ENCODE results near the gene VCPKMT. TPM values are rescaled to one million over a fixed set of nuclear protein-coding genes. Genes with fewer than 3 reads are reported as not detected.

Gene VCPKMT
- total and polyA plus RNA-seq, 12 donors, result 1.9 to 28.5 (median 3.2) TPM

DNA sequence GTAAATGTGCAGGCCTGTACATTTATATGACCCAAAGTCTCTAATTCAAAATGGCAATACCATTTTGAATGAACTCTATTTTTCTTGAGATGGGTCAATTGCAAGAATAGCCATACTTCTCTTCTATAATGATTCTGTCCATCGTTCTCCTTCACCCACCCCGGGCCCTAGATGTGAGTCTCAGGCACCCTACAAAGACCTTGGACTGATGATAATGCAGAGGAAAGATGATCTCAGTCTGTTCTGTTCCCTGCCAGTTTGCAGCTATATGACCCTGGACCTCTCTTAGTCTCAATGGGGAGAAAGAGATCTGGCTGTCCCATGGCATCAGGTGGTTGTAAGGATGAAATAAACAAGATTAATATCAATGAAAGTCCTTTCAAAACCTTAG lies 30.1 kb downstream of the VCPKMT start:
- TF ChIP-seq, protein P1, sequence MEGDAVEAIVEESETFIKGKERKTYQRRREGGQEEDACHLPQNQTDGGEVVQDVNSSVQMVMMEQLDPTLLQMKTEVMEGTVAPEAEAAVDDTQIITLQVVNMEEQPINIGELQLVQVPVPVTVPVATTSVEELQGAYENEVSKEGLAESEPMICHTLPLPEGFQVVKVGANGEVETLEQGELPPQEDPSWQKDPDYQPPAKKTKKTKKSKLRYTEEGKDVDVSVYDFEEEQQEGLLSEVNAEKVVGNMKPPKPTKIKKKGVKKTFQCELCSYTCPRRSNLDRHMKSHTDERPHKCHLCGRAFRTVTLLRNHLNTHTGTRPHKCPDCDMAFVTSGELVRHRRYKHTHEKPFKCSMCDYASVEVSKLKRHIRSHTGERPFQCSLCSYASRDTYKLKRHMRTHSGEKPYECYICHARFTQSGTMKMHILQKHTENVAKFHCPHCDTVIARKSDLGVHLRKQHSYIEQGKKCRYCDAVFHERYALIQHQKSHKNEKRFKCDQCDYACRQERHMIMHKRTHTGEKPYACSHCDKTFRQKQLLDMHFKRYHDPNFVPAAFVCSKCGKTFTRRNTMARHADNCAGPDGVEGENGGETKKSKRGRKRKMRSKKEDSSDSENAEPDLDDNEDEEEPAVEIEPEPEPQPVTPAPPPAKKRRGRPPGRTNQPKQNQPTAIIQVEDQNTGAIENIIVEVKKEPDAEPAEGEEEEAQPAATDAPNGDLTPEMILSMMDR (IDR thresholded peaks at IDR 0.05), result no peak
- Histone ChIP-seq H3K9me3 (no peaks in the 10 kb centered on the region), H3K27me3 (no peaks in the 10 kb centered on the region), H3K4me1 (peaks cover 0 to 32% (median 0%) of the 10 kb centered on the region in 9 donors), H3K4me3 (no peak overlapping the region), H3K27ac (peak overlapping the region in 1 of 10 donors; percentile 76), H3K36me3 (peaks cover 0 to 6% (median 0%) of the 10 kb centered on the region in 9 donors)
- DNase-seq, result no peak
- intact Hi-C loops (cut with DNase I), result no loop called here
- 86 to 89% methylated on average over 2 of the region's 2 CpGs for WGBS, 2 donors
- no peak for ATAC-seq

DNA sequence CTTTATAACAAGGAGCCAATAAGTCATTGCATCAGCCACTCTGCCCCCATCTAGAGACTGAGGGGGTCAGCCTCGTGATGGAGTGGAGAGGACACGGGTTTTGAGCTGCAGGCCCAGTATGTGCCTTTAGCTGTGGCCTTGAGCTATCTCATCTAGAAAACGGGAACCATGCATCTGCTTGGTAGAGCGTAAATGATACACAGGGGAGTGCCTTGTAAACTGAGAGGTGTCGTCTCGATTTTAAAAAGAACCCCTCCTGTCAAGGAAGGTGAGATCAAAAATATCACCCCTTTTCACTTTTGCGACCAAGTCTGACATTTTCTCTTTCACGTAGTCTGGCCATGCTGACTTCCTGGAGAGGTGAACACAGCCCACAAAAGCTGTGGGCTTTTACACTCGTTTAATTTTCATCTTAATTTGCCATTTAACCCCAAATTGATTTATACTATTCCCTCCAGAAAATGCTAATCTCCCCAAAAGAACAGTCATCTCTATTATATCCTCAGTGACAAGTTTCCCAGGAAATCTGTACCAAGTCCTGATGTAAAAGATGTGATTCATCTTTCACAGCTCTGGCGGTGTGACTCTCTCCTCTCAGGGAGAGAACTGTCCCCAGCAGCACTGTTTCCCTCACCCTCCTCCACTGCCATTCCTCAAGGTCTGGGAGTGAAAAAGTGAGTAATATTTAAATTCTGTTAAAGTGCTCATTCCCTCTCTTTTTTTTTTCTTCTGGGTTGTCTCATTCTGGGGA lies 30.6 kb downstream of the VCPKMT start:
- intact Hi-C loops (cut with DNase I), result no loop called here
- Histone ChIP-seq H3K4me1 (peaks cover 0 to 32% (median 0%) of the 10 kb centered on the region in 9 donors), H3K9me3 (no peaks in the 10 kb centered on the region), H3K27me3 (no peaks in the 10 kb centered on the region), H3K36me3 (peaks cover 0 to 6% (median 0%) of the 10 kb centered on the region in 9 donors), H3K27ac (peak overlapping the region in 1 of 10 donors; percentile 76), H3K4me3 (no peak overlapping the region)
- DNase-seq, result no peak
- 85 to 88% methylated on average over 10 of the region's 10 CpGs for WGBS, 2 donors
- no peak for ATAC-seq
- TF ChIP-seq, protein P1 (IDR thresholded peaks at IDR 0.05), result no peak

DNA sequence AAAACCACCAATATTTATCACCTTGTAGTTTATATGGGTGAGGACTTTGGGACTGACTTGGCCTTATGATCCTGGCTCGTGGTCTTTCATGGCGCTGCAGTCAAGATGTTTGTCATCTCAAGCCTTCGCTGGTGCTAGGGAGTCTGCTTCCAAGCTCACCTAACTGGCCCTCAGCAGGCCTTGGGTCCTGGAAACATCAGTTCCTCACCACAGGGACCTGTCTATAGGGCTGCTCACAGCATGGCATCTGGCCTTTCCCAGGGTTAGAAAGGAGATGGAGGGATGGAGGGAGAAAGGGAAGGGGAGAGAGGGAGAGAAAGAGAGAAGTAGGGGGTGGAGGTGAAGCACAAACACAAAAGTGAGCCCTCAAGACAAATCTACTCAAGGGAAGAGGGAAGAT lies 31.7 kb downstream of the VCPKMT start:
- ATAC-seq, result no peak
- H3K4me3 ChIP-seq, result no peak overlapping the region
- DNase-seq, result no peak
- intact Hi-C loops (cut with DNase I), result no loop called here
- H3K27ac ChIP-seq, result no peak overlapping the region
- H3K36me3 ChIP-seq, result peaks cover 0 to 6% (median 0%) of the 10 kb centered on the region in 9 donors
- TF ChIP-seq, protein P1 (IDR thresholded peaks at IDR 0.05), result no peak
- H3K27me3 ChIP-seq, result no peaks in the 10 kb centered on the region
- H3K4me1 ChIP-seq, result peaks cover 0 to 32% (median 0%) of the 10 kb centered on the region in 9 donors
- WGBS, 2 donors, result 95 to 98% methylated on average over 3 of the region's 3 CpGs
- no peaks in the 10 kb centered on the region for H3K9me3 ChIP-seq

DNA sequence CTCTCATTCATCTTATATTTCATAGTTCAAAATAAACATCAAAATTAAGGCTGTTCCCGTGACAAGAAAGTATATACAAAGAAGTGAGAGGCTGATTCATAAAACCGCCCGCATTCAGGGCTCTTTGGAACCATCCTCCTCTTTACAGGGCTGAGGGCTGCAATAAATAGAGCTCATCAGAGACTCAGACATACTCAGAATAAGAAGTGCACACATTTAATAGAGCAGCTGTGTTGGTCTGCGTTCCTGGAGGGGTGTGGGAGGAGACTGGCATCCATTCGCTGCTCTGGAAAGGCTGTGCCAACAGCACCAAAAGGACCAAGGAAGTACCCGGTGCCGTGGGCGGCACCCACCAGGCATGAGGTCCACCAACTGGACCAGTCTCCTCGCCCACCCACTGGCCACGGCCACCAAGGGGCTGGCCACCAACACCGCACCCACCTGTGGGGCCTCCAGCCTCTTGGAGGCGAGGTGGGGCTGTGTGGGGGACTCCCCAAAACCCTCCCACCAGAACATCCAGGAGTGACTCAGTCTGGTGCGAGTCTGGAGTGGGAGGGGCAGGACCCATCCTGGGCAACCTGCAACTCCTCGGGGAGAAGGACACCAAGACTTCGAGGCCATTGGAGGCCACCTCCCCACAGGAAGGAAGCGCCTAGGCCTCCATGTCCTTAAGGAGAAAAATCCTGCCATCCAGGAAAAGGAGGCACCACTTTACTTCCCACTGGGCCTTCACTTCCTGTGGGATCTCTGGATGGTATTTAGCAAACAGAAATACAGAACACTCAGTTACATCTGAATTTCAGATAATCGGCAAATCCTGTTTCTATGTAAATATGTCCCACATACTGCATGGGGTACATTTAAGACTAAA lies 32.7 kb downstream of the VCPKMT start:
- Histone ChIP-seq H3K36me3 (no peaks in the 10 kb centered on the region), H3K4me3 (no peak overlapping the region), H3K27ac (peak overlapping the region in 1 of 10 donors; percentile 92), H3K27me3 (no peaks in the 10 kb centered on the region), H3K9me3 (no peaks in the 10 kb centered on the region), H3K4me1 (peaks cover 0 to 32% (median 0%) of the 10 kb centered on the region in 9 donors)
- WGBS, 2 donors, result 84 to 93% methylated on average over 17 of the region's 17 CpGs
- intact Hi-C loops (cut with DNase I), result no loop called here
- DNase-seq, result no peak
- no peak for ATAC-seq
- TF ChIP-seq, protein P1 (IDR thresholded peaks at IDR 0.05), result no peak
